Renal cortical epithelial cell (primary cell): ENCODE data around the gene ALG6. TPM values are rescaled to one million over a fixed set of nuclear protein-coding genes. Genes with fewer than 3 reads are reported as not detected.
A peak's percentile ranks its signal among the peaks of the same experiment; 100 is the strongest.
"Not testable (repeated sequence)": the region's sequence is repeated elsewhere in the genome, so short reads cannot be mapped to it uniquely, and the experiment has no call there.

Source experiments
- DNase-seq: peaks from one replicate; pipeline ENCODE4 v3.0.0-alpha.2; 2011; ENCODE audit warnings: low read depth
- total RNA-seq: library from RNA; depleted of rRNA; stranded (reverse); fragments of >200 nt; gene quantifications from 2 replicates; pipeline ENCODE4 v1.2.3, GENCODE V29; 2014

Gene ALG6
- total RNA-seq, 1 donor from 2014 or later = 16.7 TPM

GRCh38 chr1:63413394-63413793 lies 46.0 kb downstream of the ALG6 start:
- DNase-seq = no peak

DNA sequence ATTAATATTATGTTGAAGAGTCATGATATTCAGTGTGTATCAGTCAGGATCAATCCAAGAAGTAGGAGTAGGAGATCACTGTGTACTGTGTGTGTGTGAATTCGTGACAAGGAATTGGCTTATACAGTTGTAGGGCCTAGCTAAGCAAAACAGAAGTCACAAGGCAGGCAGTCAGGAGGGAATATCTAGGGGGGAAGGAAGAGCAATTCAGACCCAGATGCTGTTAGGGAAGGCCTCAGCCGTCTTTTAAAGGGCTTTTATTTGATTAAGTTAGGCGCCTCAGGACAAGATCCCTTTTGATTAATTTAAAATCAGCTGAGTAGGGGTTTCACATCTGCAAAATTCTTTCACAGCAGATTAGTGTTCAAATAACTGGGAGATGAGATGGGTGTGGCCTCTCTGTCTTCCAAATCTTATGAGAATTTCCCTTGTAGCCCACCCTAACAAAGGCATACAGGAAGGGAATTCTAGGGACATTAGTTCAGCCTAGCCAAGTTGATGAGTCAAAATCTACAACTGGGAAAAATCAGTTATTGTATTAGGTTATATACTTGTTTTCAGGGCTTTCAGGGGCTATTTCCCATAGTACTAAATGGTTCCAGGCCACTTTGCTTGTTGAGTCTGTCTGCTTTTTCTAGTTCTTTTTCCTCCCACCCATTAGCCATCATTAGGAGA lies 47.4 kb downstream of the ALG6 start:
- DNase-seq = no peak

GRCh38 chr1:63418101-63418500 lies 50.7 kb downstream of the ALG6 start:
- DNase-seq = no peak

DNA sequence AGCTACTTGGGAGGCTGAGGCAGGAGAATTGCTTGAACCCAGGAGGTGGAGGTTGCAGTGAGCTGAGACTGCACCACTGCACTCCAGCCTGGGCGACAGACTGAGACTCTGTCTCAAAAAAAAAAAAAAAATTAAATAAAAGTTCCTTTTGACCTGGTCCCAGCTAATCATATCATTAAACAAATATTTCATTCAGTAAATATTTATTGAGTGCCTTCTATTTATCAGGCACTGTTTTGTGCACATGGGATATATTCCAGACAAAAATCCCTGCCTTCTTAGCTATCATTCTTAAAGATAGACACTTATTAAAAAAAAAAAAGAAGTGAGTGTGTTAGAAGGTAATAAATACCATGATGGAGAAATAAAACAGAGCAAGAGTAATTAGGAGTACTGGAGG lies 53.3 kb downstream of the ALG6 start:
- not testable (repeated sequence) for DNase-seq

DNA sequence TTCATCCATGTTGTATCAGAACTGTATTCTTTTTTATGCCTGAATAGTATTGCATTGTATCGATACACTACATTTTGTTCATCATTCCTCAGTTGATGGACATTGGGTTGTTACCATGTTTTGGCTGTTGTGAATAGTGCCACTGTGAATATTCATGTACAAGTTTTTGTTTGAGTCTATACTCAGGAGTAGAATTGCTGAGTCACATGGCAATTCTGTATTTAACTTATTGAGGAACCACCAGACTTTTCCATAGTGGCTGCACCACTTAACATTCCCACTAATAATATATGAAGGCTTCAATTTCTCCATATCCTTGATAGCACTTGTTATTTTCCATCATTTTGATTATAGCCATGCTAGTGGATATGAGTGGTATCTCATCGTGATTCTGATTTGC lies 56.2 kb downstream of the ALG6 start:
- DNase-seq = no peak

DNA sequence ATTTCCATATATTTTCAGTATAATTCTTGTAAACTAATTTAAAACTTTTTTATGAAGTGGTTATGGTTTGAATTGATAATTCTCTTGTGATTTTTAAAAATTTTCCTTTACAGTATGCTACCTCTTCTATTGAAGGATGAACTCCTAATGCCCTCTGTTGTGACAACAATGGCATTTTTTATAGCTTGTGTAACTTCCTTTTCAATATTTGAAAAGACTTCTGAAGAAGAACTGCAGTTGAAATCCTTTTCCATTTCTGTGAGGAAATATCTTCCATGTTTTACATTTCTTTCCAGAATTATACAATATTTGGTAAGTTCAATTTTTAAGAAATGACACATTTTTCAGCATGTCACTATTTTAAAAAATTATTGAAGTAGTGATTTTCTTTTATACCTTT lies 61.4 kb downstream of the ALG6 start:
- DNase-seq = no peak

DNA sequence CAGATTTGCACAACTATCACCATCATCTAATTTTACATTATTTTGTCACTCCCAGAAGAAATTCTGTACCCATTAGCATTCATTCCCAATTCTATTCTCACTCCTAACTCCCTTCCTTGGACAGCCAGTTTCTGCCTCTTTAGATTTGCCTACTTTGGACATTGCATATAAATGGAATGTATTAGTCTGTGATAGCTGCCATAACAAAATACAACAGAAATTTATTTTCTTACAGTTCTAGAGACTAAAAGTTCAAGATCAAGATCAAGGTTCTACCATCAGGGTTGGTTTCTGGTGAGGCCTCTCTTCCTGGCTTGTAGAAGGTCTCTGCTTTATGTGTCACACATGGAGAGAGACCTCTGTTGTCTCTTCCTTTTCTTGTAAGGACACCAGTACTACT lies 61.9 kb downstream of the ALG6 start:
- DNase-seq = no peak

DNA sequence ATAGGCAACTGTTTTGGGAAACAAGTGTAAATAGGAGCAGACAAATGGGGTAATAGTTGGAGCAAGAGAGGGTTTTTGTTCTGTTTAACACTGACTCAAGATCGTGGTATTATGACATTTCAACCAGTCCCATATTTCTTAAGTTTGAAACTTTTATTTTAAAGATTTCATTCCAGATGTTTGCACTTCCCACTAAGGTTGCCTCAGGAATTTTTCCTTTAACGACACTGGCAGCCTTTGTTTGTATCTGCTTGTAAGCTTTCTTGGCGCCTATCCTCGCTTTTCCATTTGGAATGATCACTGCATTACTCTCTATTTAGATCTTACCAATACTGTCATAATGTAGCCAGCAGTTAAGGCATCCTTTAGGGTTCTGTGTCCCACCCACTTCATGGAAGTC lies 67.7 kb downstream of the ALG6 start:
- no peak for DNase-seq

DNA sequence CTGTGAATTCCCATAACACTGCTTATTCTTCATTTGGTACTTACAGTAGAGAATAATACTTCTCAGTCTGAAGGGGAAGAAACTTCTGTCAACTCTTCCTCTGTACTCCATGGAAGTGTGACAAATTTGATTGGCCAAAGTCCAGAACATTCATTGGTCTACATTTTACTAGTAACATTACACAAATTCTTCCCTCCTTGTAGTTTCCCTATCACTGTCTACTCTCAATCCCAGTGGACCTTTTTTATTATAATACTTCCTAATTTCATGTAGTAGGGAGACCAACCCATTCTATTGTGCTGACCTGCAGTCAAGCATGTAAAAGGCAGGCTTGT lies 74.7 kb downstream of the ALG6 start:
- DNase-seq = no peak

GRCh38 chr1:63448731-63449246 lies 81.4 kb downstream of the ALG6 start:
- no peak for DNase-seq

GRCh38 chr1:63450416-63450815 lies 83.0 kb downstream of the ALG6 start:
- no peak for DNase-seq

DNA sequence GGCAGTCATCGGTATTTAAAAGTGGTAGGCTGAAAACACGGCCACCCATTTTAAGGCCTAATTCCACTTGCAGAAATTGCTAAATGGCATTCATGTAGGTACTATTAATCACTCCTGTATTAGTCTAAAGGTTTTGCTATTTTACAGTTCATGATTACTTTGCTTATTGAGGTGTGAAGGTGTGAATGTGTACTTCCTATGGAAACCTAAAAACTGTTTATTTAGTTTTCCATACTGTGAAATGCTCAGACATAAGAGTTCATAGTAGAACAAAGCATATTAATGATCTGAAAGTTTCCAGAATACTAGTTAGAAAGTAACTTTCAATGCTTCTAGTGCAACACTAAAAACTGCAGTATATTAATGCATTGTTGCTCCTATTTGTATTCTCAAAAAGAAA lies 85.8 kb downstream of the ALG6 start:
- no peak for DNase-seq

DNA sequence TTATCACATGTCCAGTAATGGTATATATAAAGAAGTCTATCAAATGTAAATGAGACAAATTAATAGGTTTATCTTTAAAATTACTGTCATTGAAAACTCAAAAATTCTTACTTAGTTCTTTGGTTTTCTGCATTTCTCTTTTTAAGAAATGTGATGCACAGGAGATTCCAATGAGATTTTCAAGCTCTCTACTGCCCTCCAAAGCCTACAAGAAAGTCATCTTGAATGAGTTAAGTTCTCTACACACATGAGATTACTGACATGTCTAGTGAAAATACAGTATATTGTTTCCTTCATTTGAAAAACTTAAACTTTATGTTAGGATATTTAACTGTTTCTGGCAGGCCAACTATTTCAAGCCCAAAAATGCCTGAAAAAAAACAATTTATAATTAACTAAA lies 86.8 kb downstream of the ALG6 start:
- DNase-seq = peak; percentile 38

DNA sequence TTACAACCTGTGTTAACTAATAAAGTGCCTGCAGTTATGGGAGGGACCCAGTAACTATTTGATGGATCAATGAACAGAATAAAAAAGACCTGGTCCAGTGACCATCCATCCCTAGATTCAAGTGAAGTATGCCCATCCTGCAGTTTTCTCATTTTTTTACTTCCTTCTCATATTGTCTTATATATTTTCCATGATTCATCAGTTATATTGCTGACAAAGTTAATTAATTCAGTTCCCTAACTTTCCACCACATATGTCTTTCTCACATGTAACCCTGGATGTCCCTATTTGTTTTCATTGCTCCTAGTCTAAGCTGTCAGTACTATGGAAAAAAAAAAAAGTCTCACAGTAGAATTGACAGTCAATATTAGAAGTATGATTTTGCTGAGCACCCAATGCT lies 91.3 kb downstream of the ALG6 start:
- no peak for DNase-seq

DNA sequence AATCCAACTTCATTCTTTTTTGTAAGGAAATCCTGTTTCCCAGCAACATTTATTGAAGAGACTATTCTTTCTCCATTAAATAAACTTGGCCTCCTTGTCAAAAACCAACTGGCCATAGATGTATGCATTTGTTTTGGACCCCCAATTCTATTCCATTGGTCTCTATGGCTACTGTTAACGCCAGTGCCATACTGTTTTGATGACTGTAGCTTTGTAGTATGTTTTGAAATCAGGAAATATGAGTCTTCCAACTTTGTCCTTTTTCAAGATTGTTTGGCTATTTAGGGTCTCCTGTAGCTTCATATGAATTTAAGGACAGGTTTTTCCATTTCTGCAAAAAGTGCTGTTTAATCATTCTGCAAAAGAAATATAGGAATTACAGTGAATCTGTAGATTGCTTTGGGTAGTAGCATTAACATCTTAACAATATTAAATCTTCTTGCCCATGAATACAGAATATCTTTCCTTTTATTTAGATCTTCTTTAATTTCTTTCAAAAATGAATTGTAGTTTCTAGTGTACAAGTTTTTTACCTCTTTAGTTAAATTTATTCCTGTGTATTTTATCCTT lies 94.3 kb downstream of the ALG6 start:
- DNase-seq = no peak

DNA sequence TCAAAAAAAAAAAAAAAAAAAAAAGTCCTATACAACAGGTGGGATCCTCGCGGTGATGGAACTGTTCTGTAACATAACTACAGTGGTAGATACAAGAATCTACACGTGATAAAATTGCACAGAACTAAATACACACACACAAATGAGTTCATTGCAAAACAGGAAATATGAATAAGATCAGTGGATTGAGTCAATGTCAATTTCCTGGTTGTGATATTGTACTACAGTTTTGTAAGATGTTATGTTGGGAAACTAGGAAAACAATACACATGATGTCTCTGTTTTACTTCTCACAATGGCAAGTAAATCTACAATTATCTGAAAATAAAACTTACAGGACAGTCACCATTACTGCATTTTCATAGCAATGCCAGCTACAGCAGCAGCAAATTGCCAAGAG lies 95.8 kb downstream of the ALG6 start:
- DNase-seq = no peak

GRCh38 chr1:63466181-63466580 lies 98.8 kb downstream of the ALG6 start:
- no peak for DNase-seq

GRCh38 chr1:63466759-63467158 lies 99.3 kb downstream of the ALG6 start:
- DNase-seq = no peak

GRCh38 chr1:63468683-63469082 lies 101.3 kb downstream of the ALG6 start:
- not testable (repeated sequence) for DNase-seq

GRCh38 chr1:63475761-63476160 lies 108.3 kb downstream of the ALG6 start:
- no peak for DNase-seq

DNA sequence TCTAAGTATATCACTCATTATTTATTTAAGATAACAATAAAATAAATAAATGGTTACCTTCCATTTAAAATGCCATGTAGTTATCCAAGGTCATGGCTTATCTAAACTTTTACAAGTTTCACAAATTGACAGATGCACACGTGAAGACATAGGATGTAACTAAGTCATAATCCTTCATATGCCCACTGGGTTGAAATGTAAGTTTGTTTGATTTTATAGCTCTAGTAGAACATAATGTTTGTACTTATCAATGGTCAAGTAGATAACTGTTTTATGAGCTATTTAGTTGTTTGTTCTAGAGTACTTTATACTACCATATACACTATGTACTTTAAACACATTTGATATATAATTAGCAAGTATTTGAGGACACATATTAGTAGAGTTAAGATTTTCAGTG lies 112.6 kb downstream of the ALG6 start:
- DNase-seq = no peak

- no peak for DNase-seq
Measured at GRCh38 chr1:63486629-63487028, 119.2 kb downstream of the ALG6 start.

GRCh38 chr1:63487336-63488065 lies 120.1 kb downstream of the ALG6 start:
- DNase-seq = peak; percentile 19
